GM23338 (cell line): ENCODE results near the gene ERP27. TPM values are rescaled to one million over a fixed set of nuclear protein-coding genes. Genes with fewer than 3 reads are reported as not detected.

ENCODE experiments used
- ATAC-seq: fragments of 200-7000 bp; cut with Tn5 transposase; 3 replicates; pipeline ENCODE4 v1.9.1; 2020
- DNase-seq: peaks from one replicate; pipeline ENCODE4 v3.0.0-alpha.2; 2015; ENCODE audit warnings: low spot score
- H2AFZ ChIP-seq: fragments of 200-600 bp; sonication (generic); 2 replicates; pipeline ENCODE4 v1.8.0; 2016; ENCODE audit warnings: antibody characterized with exemption, mild to moderate bottlenecking, moderate library complexity
- H3F3A ChIP-seq: fragments of 200-600 bp; sonication (generic); replicated peaks from 2 replicates; pipeline ENCODE4 v1.8.0; 2017; ENCODE audit warnings: antibody characterized with exemption, mixed run types, low read depth
- H3K27ac ChIP-seq: fragments of 200-600 bp; sonication (generic); 2 replicates; pipeline ENCODE4 v1.6.1; 2016; ENCODE audit warnings: low read depth
- H3K27me3 ChIP-seq: fragments of 200-600 bp; sonication (generic); 2 replicates; pipeline ENCODE4 v1.8.0; 2016; ENCODE audit warnings: mild to moderate bottlenecking, mixed run types, moderate library complexity; ENCODE audit not compliant: insufficient read depth
- H3K36me3 ChIP-seq: fragments of 200-600 bp; sonication (generic); 2 replicates; pipeline ENCODE4 v1.8.0; 2016; ENCODE audit warnings: mild to moderate bottlenecking; ENCODE audit not compliant: insufficient read depth
- H3K4me1 ChIP-seq: fragments of 200-600 bp; sonication (generic); 2 replicates; pipeline ENCODE4 v1.8.0; 2016; ENCODE audit warnings: mild to moderate bottlenecking, moderate library complexity; ENCODE audit not compliant: insufficient read depth
- H3K4me2 ChIP-seq: fragments of 200-600 bp; sonication (generic); 2 replicates; pipeline ENCODE4 v1.7.1; 2017; ENCODE audit warnings: mixed run types
- H3K4me3 ChIP-seq: fragments of 200-600 bp; sonication (generic); 2 replicates; pipeline ENCODE4 v1.6.1; 2016; ENCODE audit warnings: mixed run types
- H3K79me2 ChIP-seq: fragments of 200-600 bp; sonication (generic); replicated peaks from 2 replicates; pipeline ENCODE4 v1.8.0; 2017; ENCODE audit warnings: mild to moderate bottlenecking; ENCODE audit not compliant: insufficient read depth
- H3K9me2 ChIP-seq: fragments of 200-600 bp; sonication (generic); 2 replicates; pipeline ENCODE4 v1.8.0; 2017; ENCODE audit not compliant: insufficient read depth
- H4K20me1 ChIP-seq: fragments of 200-600 bp; sonication (generic); replicated peaks from 2 replicates; pipeline ENCODE4 v1.8.0; 2017; ENCODE audit warnings: mild to moderate bottlenecking; ENCODE audit not compliant: insufficient read depth
- H3K27ac Mint-ChIP-seq: 2 replicates; pipeline ENCODE4 v1.8.0; 2020; ENCODE audit warnings: inconsistent platforms, mild to moderate bottlenecking, moderate library complexity, mixed read lengths
- H3K27me3 Mint-ChIP-seq: 3 replicates; pipeline ENCODE4 v1.8.0; 2022; ENCODE audit warnings: low read depth, mild to moderate bottlenecking, moderate library complexity, mixed read lengths, inconsistent platforms; ENCODE audit not compliant: insufficient read depth, poor library complexity
- H3K36me3 Mint-ChIP-seq: 3 replicates; pipeline ENCODE4 v1.8.0; 2021; ENCODE audit warnings: low read depth, mild to moderate bottlenecking, inconsistent platforms, moderate library complexity, mixed read lengths
- H3K4me1 Mint-ChIP-seq: 3 replicates; pipeline ENCODE4 v1.8.0; 2020; ENCODE audit warnings: mild to moderate bottlenecking, inconsistent platforms, mixed read lengths
- H3K4me3 Mint-ChIP-seq: 3 replicates; pipeline ENCODE4 v1.8.0; 2021; ENCODE audit warnings: moderate library complexity, mild to moderate bottlenecking, inconsistent platforms, mixed read lengths
- H3K9me3 Mint-ChIP-seq: 3 replicates; pipeline ENCODE4 v1.8.0; 2020; ENCODE audit warnings: moderate library complexity, mild to moderate bottlenecking, inconsistent platforms, mixed read lengths
- CREB1 ChIP-seq: fragments of 250-450 bp; sonication (Bioruptor Pico); IDR thresholded peaks from 2 replicates; pipeline ENCODE4 v1.5.0; 2020; ENCODE audit warnings: low read depth, mild to moderate bottlenecking, moderate library complexity
- ETS1 ChIP-seq: IDR thresholded peaks from 2 replicates; pipeline ENCODE4 v1.6.1; 2016; ENCODE audit warnings: antibody characterized with exemption
- EZH2 ChIP-seq: fragments of 200-600 bp; sonication (generic); IDR thresholded peaks from one replicate; pipeline ENCODE4 v1.8.0; 2017; ENCODE audit warnings: antibody characterized with exemption, mild to moderate bottlenecking, low read depth; ENCODE audit not compliant: unreplicated experiment
- EZH2phosphoT487 ChIP-seq: fragments of 200-600 bp; sonication (generic); IDR thresholded peaks from one replicate; pipeline ENCODE4 v1.8.1; 2018; ENCODE audit warnings: antibody characterized with exemption; ENCODE audit not compliant: unreplicated experiment
- JUNB ChIP-seq: IDR thresholded peaks from one replicate; pipeline ENCODE4 v1.6.1; 2016; ENCODE audit warnings: antibody characterized with exemption; ENCODE audit not compliant: unreplicated experiment
- NANOG ChIP-seq: IDR thresholded peaks from 2 replicates; pipeline ENCODE4 v1.6.1; 2016; ENCODE audit warnings: antibody characterized with exemption, borderline replicate concordance
- POLR2AphosphoS5 ChIP-seq: IDR thresholded peaks from 2 replicates; pipeline ENCODE4 v1.6.1; 2016; ENCODE audit warnings: antibody characterized with exemption, low read depth
- STAT1 ChIP-seq: IDR thresholded peaks from one replicate; pipeline ENCODE4 v1.6.1; 2016; ENCODE audit warnings: antibody characterized with exemption; ENCODE audit not compliant: unreplicated experiment
- ZNF114 ChIP-seq: fragments of 250-450 bp; sonication (Bioruptor Pico); IDR thresholded peaks from 2 replicates; pipeline ENCODE4 v1.5.0; 2020; ENCODE audit warnings: mild to moderate bottlenecking, moderate library complexity
- ZNF331 ChIP-seq: fragments of 250-450 bp; sonication (Bioruptor Pico); IDR thresholded peaks from 2 replicates; pipeline ENCODE4 v1.5.0; 2020; ENCODE audit warnings: low read depth, mild to moderate bottlenecking, moderate library complexity
- polyA plus RNA-seq: library from polyadenylated mRNA; unstranded; fragments of >200 nt; fragmentation: Nextera tagmentation; extraction: Ambion mirVana; gene quantifications from 2 replicates; pipeline ENCODE4 v1.2.1, GENCODE V29; 2016
- total RNA-seq: library from RNA; depleted of rRNA; stranded (reverse); fragments of >200 nt; shearing (Covaris generic); gene quantifications from 2 replicates; pipeline ENCODE4 v1.2.3, GENCODE V29; 2014
- TF ChIP-seq, protein P1 (sequence below), 2 experiments: fragments of 200-600 bp in 1 of 2; sonication (generic) in 1 of 2; conservative IDR thresholded peaks; 2 replicates each; pipeline versions ENCODE4 v1.5.1 to v1.6.1; 2016 to 2017; ENCODE audit warnings: antibody characterized with exemption in 2 of 2, low read depth in 2 of 2, mild to moderate bottlenecking in 2 of 2, moderate library complexity in 1 of 2
- TF ChIP-seq, protein P2 (sequence below): IDR thresholded peaks from one replicate; pipeline ENCODE4 v1.6.1; 2018; ENCODE audit warnings: antibody characterized with exemption; ENCODE audit not compliant: unreplicated experiment
- TF ChIP-seq, protein P3 (sequence below): fragments of 250-450 bp; sonication (Bioruptor Pico); IDR thresholded peaks from 2 replicates; pipeline ENCODE4 v1.5.0; 2020; ENCODE audit warnings: mild to moderate bottlenecking, moderate library complexity

The ERP27 gene
- total and polyA plus RNA-seq, 2 experiments from 2014 or later: not detected

- DNase-seq: no peak
- Mint-ChIP-seq H3K27me3 (no peaks in the 10 kb centered on the region), H3K36me3 (no peaks in the 10 kb centered on the region), H3K4me1 (peaks cover 18% of the 10 kb centered on the region), H3K9me3 (no peaks in the 10 kb centered on the region), H3K4me3 (no peak overlapping the region), H3K27ac (no peak overlapping the region)
- H3K4me2 ChIP-seq: no peak overlapping the region
- no peak for ATAC-seq
- H3K4me1 ChIP-seq: no peaks in the 10 kb centered on the region
- no peak overlapping the region for H3K27ac ChIP-seq
- no peaks in the 10 kb centered on the region; the same call in 1 of the 2 replicates for H3K9me2 ChIP-seq
- H2AFZ ChIP-seq: 0 out of 2 replicates have a peak overlapping the region, but pooled peaks have one; percentile 25
- no peaks in the 10 kb centered on the region for H3F3A ChIP-seq
- no peak overlapping the region for H3K4me3 ChIP-seq
- H4K20me1 ChIP-seq: no peaks in the 10 kb centered on the region
- no peaks in the 10 kb centered on the region for H3K36me3 ChIP-seq
- TF ChIP-seq ETS1: no peak
- TF ChIP-seq, protein P1, sequence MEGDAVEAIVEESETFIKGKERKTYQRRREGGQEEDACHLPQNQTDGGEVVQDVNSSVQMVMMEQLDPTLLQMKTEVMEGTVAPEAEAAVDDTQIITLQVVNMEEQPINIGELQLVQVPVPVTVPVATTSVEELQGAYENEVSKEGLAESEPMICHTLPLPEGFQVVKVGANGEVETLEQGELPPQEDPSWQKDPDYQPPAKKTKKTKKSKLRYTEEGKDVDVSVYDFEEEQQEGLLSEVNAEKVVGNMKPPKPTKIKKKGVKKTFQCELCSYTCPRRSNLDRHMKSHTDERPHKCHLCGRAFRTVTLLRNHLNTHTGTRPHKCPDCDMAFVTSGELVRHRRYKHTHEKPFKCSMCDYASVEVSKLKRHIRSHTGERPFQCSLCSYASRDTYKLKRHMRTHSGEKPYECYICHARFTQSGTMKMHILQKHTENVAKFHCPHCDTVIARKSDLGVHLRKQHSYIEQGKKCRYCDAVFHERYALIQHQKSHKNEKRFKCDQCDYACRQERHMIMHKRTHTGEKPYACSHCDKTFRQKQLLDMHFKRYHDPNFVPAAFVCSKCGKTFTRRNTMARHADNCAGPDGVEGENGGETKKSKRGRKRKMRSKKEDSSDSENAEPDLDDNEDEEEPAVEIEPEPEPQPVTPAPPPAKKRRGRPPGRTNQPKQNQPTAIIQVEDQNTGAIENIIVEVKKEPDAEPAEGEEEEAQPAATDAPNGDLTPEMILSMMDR (conservative IDR thresholded peaks at IDR 0.05; ENCODE audit: low read depth in 2 of 2): no peak
- no peak for TF ChIP-seq NANOG
- TF ChIP-seq, protein P2, sequence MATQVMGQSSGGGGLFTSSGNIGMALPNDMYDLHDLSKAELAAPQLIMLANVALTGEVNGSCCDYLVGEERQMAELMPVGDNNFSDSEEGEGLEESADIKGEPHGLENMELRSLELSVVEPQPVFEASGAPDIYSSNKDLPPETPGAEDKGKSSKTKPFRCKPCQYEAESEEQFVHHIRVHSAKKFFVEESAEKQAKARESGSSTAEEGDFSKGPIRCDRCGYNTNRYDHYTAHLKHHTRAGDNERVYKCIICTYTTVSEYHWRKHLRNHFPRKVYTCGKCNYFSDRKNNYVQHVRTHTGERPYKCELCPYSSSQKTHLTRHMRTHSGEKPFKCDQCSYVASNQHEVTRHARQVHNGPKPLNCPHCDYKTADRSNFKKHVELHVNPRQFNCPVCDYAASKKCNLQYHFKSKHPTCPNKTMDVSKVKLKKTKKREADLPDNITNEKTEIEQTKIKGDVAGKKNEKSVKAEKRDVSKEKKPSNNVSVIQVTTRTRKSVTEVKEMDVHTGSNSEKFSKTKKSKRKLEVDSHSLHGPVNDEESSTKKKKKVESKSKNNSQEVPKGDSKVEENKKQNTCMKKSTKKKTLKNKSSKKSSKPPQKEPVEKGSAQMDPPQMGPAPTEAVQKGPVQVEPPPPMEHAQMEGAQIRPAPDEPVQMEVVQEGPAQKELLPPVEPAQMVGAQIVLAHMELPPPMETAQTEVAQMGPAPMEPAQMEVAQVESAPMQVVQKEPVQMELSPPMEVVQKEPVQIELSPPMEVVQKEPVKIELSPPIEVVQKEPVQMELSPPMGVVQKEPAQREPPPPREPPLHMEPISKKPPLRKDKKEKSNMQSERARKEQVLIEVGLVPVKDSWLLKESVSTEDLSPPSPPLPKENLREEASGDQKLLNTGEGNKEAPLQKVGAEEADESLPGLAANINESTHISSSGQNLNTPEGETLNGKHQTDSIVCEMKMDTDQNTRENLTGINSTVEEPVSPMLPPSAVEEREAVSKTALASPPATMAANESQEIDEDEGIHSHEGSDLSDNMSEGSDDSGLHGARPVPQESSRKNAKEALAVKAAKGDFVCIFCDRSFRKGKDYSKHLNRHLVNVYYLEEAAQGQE: no peak
- no peak for TF ChIP-seq ZNF114 (CRISPR knock-in tag)
- no peak for TF ChIP-seq CREB1 (CRISPR knock-in tag)
- no peak for TF ChIP-seq STAT1
- no peak for TF ChIP-seq ZNF331
- TF ChIP-seq EZH2phosphoT487: no peak
- TF ChIP-seq, protein P3, sequence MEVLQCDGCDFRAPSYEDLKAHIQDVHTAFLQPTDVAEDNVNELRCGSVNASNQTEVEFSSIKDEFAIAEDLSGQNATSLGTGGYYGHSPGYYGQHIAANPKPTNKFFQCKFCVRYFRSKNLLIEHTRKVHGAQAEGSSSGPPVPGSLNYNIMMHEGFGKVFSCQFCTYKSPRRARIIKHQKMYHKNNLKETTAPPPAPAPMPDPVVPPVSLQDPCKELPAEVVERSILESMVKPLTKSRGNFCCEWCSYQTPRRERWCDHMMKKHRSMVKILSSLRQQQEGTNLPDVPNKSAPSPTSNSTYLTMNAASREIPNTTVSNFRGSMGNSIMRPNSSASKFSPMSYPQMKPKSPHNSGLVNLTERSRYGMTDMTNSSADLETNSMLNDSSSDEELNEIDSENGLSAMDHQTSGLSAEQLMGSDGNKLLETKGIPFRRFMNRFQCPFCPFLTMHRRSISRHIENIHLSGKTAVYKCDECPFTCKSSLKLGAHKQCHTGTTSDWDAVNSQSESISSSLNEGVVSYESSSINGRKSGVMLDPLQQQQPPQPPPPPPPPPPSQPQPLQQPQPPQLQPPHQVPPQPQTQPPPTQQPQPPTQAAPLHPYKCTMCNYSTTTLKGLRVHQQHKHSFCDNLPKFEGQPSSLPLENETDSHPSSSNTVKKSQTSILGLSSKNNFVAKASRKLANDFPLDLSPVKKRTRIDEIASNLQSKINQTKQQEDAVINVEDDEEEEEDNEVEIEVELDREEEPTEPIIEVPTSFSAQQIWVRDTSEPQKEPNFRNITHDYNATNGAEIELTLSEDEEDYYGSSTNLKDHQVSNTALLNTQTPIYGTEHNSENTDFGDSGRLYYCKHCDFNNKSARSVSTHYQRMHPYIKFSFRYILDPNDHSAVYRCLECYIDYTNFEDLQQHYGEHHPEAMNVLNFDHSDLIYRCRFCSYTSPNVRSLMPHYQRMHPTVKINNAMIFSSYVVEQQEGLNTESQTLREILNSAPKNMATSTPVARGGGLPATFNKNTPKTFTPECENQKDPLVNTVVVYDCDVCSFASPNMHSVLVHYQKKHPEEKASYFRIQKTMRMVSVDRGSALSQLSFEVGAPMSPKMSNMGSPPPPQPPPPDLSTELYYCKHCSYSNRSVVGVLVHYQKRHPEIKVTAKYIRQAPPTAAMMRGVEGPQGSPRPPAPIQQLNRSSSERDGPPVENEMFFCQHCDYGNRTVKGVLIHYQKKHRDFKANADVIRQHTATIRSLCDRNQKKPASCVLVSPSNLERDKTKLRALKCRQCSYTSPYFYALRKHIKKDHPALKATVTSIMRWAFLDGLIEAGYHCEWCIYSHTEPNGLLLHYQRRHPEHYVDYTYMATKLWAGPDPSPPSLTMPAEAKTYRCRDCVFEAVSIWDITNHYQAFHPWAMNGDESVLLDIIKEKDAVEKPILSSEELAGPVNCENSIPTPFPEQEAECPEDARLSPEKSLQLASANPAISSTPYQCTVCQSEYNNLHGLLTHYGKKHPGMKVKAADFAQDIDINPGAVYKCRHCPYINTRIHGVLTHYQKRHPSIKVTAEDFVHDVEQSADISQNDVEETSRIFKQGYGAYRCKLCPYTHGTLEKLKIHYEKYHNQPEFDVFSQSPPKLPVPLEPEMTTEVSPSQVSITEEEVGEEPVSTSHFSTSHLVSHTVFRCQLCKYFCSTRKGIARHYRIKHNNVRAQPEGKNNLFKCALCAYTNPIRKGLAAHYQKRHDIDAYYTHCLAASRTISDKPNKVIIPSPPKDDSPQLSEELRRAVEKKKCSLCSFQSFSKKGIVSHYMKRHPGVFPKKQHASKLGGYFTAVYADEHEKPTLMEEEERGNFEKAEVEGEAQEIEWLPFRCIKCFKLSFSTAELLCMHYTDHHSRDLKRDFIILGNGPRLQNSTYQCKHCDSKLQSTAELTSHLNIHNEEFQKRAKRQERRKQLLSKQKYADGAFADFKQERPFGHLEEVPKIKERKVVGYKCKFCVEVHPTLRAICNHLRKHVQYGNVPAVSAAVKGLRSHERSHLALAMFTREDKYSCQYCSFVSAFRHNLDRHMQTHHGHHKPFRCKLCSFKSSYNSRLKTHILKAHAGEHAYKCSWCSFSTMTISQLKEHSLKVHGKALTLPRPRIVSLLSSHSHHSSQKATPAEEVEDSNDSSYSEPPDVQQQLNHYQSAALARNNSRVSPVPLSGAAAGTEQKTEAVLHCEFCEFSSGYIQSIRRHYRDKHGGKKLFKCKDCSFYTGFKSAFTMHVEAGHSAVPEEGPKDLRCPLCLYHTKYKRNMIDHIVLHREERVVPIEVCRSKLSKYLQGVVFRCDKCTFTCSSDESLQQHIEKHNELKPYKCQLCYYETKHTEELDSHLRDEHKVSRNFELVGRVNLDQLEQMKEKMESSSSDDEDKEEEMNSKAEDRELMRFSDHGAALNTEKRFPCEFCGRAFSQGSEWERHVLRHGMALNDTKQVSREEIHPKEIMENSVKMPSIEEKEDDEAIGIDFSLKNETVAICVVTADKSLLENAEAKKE (CRISPR knock-in tag): no peak
- TF ChIP-seq POLR2AphosphoS5: no peak
- TF ChIP-seq EZH2: no peak
- TF ChIP-seq JUNB: no peak
- H3K27me3 ChIP-seq: no peaks in the 10 kb centered on the region
- no peaks in the 10 kb centered on the region for H3K79me2 ChIP-seq
Measured at GRCh38 chr12:14959463-14959862, 21.1 kb upstream of the ERP27 start.
